Testis (tissue), 2 donors: ENCODE results near the gene ABCB8.

Experiments
- CTCF ChIP-seq, 3 experiments: fragments of 450-650 bp in 2 of 3; fragments of 200-600 bp in 1 of 3; sonication (generic) in 1 of 3; IDR thresholded peaks; one replicate each; pipeline ENCODE4 v1.5.1; 2016 to 2019; ENCODE audit warnings: antibody characterized with exemption in 3 of 3, mild to moderate bottlenecking in 2 of 3, moderate library complexity in 1 of 3
- POLR2A ChIP-seq: fragments of 450-650 bp; IDR thresholded peaks from one replicate; pipeline ENCODE4 v1.6.1; 2017; ENCODE audit warnings: antibody characterized with exemption, mild to moderate bottlenecking, moderate library complexity

GRCh38 chr7:150997817-150998216 is 30.4 kb upstream of the ABCB8 start:
- TF ChIP-seq CTCF (IDR thresholded peaks at IDR 0.05): no peak
- no peak for TF ChIP-seq POLR2A
